Measurements from ENCODE around the gene ATF6.

DNA sequence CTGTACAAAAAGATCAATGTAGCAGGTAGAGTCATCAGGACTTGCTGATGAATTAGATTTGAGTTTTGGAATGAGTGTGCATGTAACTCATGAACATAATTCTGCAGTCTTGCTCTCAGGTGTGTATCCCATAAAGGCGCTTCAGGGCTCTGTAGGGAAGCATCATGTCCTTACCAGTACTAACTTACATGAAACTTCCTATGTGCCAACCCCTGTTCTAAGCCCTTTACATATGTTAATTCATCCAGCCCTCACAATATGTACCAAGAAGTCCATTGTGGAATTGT lies 46.9 kb upstream of the ATF6 start:
- TF ChIP-seq ARNT (IDR thresholded peaks at IDR 0.05) (no peak), SP1 (IDR thresholded peaks at IDR 0.05) (no peak), ELF4 (IDR thresholded peaks at IDR 0.05) (no peak), FOXA1 (IDR thresholded peaks at IDR 0.05) (no peak), LEF1 (IDR thresholded peaks at IDR 0.05; ENCODE audit: borderline replicate concordance) (no peak), ZNF384 (IDR thresholded peaks at IDR 0.05) (no peak), BHLHE40 (IDR thresholded peaks at IDR 0.05; ENCODE audit: borderline replicate concordance) (no peak), FOXM1 (IDR thresholded peaks at IDR 0.05; ENCODE audit: borderline replicate concordance) (no peak), SUZ12 (IDR thresholded peaks at IDR 0.05) (no peak), FOXK2 (IDR thresholded peaks at IDR 0.05) (no peak), CTBP1 (IDR thresholded peaks at IDR 0.05; ENCODE audit: borderline replicate concordance) (no peak), TARDBP (IDR thresholded peaks at IDR 0.05) (no peak), NFRKB (IDR thresholded peaks at IDR 0.05) (no peak)
- TF ChIP-seq, protein P1, sequence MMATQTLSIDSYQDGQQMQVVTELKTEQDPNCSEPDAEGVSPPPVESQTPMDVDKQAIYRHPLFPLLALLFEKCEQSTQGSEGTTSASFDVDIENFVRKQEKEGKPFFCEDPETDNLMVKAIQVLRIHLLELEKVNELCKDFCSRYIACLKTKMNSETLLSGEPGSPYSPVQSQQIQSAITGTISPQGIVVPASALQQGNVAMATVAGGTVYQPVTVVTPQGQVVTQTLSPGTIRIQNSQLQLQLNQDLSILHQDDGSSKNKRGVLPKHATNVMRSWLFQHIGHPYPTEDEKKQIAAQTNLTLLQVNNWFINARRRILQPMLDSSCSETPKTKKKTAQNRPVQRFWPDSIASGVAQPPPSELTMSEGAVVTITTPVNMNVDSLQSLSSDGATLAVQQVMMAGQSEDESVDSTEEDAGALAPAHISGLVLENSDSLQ (IDR thresholded peaks at IDR 0.05): no peak

Measured in HEK293T (cell line).